GM06990 (cell line): ENCODE measurements around the gene SOD3.

ENCODE experiments used
- DNase-seq: peaks from one replicate; pipeline ENCODE4 v3.0.0-alpha.2; 2011; ENCODE audit not compliant: insufficient read length; ENCODE audit errors: extremely low read depth
- H3K27me3 ChIP-seq: replicated peaks from 2 replicates; pipeline ENCODE4 v1.6.0; 2011; ENCODE audit warnings: low read length; ENCODE audit not compliant: control insufficient read depth, insufficient read depth
- H3K36me3 ChIP-seq: 2 replicates; pipeline ENCODE4 v1.5.1; 2011; ENCODE audit warnings: low read length; ENCODE audit not compliant: control insufficient read depth, insufficient read depth
- H3K4me3 ChIP-seq: replicated peaks from 2 replicates; pipeline ENCODE4 v1.5.1; 2011; ENCODE audit warnings: low read depth, mild to moderate bottlenecking, control low read depth, low read length
- CTCF ChIP-seq: IDR thresholded peaks from 2 replicates; pipeline ENCODE4 v1.5.1; 2011; ENCODE audit warnings: low read length, control low read depth, mild to moderate bottlenecking, inconsistent platforms; ENCODE audit not compliant: insufficient read depth, poor library complexity, severe bottlenecking

SOD3 gene

GRCh38 chr4:24751926-24752539 is 43.3 kb upstream of the SOD3 start:
- no peaks in the 10 kb centered on the region for H3K36me3 ChIP-seq
- TF ChIP-seq CTCF, result no peak
- no peaks in the 10 kb centered on the region for H3K27me3 ChIP-seq
- H3K4me3 ChIP-seq, result no peak overlapping the region
- no peak for DNase-seq

DNA sequence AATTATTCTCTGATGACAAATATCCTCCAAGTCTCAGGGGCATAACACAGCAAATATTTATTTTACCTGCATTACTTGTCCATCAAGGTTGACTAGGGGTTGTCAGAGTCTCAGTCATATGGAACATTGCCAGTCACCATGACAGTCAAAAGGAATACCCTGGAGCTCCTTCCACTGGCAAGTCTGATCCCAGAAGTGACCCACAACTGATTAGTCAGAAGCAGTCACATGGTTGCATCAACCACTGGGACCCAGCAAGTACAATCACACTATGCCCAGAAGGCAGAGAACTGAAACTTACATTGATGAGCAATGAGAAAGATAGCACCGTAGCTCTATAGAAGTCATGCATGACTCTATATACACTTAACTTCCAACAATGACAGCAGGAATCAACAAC is 41.9 kb upstream of the SOD3 start:
- no peaks in the 10 kb centered on the region for H3K36me3 ChIP-seq
- H3K4me3 ChIP-seq, result no peak overlapping the region
- no peak for DNase-seq
- H3K27me3 ChIP-seq, result no peaks in the 10 kb centered on the region
- no peak for TF ChIP-seq CTCF

DNA sequence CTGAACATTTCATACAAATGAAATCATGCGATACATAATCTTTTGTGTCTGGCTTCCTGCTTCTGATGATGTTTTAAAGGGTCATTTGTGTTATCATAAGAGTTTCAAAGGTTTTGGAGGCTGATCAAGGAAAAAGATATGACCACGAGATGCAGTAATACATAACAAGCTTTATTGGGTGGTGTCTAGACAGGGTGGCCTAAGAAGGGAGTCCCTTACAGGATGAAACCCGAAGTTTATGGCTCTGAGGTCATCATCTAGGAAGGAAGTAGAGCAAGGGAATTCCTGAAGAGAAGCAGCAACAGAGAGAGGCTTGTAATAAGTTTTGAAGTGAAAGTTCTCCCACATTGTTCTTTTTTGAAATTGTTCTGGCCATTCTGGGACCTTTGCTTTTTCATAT is 40.8 kb upstream of the SOD3 start:
- no peak for TF ChIP-seq CTCF

DNA sequence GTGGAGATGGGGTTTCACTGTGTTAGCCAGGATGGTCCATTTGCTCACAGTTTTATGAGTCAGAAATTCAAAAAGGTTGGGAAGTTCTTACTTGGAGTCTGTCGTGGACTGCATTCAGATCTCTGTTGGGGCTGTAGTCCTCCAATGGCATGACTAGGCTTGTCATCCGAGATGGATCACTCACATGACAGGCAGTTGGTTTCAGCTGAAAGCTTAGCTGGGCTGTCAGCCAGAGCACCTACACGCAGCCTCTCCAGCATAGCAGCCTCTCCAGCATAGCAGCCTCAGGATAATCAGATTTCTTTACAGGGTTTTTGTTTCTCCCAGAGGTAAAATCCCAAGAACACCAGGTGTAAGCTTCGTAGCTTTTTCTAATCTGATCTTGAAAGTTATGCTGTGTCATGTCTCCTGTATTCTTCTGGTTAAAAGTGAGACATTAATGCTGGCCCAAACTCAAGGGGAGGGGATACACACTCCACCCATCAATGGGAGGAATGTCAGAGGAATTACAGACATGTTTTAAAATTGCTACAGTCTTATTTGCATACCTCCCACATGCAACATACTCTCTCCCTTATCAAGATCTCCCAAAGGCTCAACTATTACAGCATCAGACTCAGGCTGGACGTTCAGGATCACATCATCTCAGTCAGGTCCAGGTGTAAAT is 31.6 kb upstream of the SOD3 start:
- H3K27me3 ChIP-seq, result no peaks in the 10 kb centered on the region
- H3K4me3 ChIP-seq, result no peak overlapping the region
- no peak for DNase-seq
- no peak for TF ChIP-seq CTCF
- H3K36me3 ChIP-seq, result no peaks in the 10 kb centered on the region

More for the DNA sequence above, 40.8 kb upstream of the SOD3 start:
- no peaks in the 10 kb centered on the region for H3K36me3 ChIP-seq
- H3K4me3 ChIP-seq, result no peak overlapping the region
- no peak for DNase-seq
- no peaks in the 10 kb centered on the region for H3K27me3 ChIP-seq

- H3K27me3 ChIP-seq, result no peaks in the 10 kb centered on the region
- DNase-seq, result no peak
- H3K4me3 ChIP-seq, result no peak overlapping the region
- H3K36me3 ChIP-seq, result no peaks in the 10 kb centered on the region
- no peak for TF ChIP-seq CTCF
Measured at GRCh38 chr4:24764345-24764744, 31.0 kb upstream of the SOD3 start.
